Stimulated activated CD4-positive, alpha-beta T cell treated with anti-CD3 and anti-CD28 coated beads, Interleukin-15, amount 100 ng/mL, for 1 hour (primary cell): ENCODE results near the gene TEDC1.

Experiments
- DNase-seq, 2 donors: peaks; one replicate each; pipeline ENCODE4 v3.0.0-alpha.2; 2020; ENCODE audit warnings: low read depth in 1 of 2, low spot score in 1 of 2

TEDC1 gene, protein sequence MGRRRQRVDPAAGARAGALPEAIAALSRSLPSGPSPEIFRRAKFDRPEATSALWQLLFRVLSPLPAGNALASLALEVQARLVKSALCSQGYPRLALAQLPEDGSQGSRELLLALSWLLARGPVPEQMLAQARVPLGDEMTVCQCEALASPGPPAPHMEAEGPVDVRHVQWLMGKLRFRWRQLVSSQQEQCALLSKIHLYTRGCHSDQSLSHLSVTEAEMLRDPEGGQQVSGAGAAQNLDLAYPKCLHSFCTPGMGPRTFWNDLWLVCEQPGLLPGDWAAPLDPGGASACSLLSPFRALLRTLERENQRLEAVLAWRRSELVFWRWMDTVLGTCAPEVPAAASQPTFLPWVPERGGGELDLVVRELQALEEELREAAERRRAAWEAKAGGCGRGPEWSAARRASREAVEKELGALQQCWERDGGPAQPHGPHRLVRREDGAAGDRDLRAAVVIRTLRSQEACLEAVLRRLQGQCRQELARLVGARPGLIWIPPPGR

DNA sequence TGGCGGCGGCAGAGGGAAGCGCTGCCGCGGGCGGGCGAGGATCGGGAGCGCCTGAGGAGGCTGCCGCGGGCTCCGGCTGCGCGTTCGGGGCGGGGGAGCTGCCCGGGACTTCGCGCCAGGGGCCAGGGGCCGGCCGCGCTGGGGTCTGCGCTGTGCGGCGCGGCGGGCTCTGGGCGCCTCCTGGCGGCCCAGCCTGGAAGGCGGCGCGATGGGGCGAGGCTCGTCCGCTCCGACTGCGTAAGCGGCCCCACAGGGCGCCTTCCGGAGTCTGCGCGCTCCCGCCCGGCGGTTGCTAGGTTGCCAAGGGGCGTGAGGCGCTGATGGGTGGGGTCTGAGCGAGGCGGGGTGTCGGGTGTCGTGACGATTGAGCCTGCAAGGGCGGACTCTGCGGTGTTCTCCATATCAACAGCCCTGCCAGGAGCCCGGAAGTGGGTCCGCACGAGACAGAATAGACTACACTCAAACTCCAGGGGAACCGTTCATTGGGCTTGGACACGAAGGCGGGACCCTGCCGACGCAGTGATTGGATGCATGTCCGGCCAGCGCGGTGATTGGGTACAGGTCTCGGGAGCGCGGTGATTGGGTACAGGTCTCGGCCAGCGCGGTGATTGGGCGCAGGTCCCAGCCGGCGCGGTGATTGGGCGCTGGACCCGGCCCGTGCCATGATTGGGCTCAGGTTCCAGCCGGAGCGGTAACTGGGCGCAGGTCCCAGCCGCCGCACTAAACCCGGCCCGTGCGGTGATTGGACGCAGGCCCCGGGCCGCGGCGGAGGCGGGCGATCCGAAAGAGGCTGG, at the start of gene TEDC1:
Gene TEDC1 (plus strand): TSS at position 675 of the 794 bp plus-strand sequence. CDS start 130 bp downstream, outside the sequence.
- DNase-seq, result peak; percentile 96 to 99

- DNase-seq, result no peak
Measured at GRCh38 chr14:105442125-105442524, 48.9 kb upstream of the TEDC1 start.

DNA sequence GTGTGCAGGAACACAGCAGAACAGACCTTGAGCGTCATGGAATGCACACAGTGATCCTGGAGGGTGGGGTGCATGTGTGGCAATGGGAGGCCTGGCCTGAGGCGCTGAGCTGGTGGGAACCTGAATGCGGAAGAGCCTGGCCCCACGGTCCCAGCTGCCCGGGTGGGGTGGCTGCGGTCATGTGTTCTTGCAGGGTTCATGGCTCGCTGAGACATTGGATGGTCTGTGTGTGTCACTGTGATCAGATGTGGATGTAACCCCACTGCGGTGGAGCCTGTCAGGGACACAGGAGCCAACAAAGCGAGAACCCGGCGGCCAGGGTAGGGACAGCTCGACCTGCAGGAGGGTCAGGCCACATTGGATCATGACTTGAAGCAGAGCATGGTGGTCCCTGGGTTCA, 48.2 kb upstream of the TEDC1 start:
- DNase-seq, result no peak

DNA sequence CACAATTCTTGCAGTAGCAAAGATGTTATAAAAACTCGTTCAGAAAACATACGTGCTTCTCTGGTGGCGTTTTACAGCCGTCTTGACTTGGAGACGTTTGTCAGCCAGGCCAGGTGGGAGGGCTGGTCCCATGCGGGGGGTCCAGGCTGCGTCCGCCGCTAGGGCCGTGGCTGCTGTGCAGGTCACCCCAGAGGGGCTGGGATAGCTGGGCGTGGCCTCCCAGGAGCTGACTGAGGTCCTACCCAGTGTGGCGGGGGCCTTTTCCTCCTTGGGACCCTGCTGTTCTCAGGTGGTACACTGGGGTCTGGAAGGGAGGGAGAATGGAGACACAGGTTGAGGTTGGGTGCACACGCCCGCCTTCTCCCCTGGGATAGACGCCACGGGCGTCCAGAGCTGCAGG, 46.2 kb upstream of the TEDC1 start:
- DNase-seq, result no peak

GRCh38 chr14:105445290-105445689, 45.8 kb upstream of the TEDC1 start:
- no peak for DNase-seq

GRCh38 chr14:105445901-105446845, 44.9 kb upstream of the TEDC1 start:
- DNase-seq, result no peak

- no peak for DNase-seq
Measured at GRCh38 chr14:105446971-105447370, 44.1 kb upstream of the TEDC1 start.

- DNase-seq, result no peak
Measured at GRCh38 chr14:105447651-105448640, 43.1 kb upstream of the TEDC1 start.

- peak; percentile 54 for DNase-seq
Measured at GRCh38 chr14:105448706-105449111, 42.3 kb upstream of the TEDC1 start.

DNA sequence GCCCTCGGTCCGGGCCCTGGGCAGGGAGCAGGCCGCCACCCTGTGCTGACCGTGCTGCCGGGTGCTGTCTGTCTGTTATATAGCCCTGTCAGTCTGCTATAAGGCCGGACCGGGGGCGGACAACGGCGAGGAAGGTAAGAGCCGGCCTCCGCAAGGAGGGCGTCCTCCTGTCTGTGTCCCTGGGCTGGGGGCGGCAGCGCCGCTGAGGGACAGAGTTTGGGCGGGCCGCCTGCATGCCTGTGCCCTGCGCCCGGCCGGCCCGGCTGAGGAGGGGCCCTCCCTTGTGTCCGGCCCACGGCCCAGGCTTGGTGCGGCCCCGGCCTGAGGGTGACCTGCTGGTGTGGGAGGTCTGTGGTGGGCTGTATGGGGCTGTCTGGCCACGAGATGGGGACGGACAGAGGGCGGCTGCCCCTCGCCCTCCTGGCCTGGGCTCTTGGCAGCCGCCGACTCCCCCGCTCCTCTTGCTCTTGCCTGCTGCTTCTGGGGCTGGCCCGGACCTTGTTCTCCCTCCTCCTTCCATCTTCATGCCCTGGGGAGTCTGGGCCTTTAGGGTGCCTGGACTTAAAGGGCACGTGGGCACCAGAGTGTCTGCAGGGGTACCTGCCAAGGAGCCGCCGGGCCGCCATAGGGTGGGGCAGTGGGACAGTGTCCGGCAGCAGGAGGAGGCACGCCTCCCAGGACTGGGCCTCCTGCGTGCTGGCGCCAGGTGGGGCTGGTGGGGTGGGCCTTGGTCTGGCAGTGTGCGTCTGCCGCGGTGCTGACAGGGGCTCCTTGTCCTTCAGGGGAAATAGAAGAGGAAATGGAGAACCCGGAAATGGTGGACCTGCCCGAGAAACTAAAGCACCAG, 41.5 kb upstream of the TEDC1 start:
- no peak for DNase-seq

DNA sequence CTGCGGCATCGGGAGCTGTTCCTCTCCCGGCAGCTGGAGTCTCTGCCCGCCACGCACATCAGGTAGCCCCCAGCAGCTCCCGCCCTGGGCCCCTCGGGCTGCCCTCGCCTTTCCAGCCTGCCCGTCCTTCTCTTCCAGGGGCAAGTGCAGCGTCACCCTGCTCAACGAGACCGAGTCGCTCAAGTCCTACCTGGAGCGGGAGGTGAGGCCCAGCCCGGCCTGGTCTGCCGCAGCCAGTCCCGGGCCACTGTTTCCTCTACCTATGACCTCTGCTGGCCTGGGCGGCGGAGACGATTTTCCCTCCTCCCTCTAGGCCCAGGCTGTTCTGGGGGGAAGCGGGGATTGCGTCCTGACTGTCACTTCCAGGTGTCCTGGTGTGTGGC, 40.9 kb upstream of the TEDC1 start:
- no peak for DNase-seq

DNA sequence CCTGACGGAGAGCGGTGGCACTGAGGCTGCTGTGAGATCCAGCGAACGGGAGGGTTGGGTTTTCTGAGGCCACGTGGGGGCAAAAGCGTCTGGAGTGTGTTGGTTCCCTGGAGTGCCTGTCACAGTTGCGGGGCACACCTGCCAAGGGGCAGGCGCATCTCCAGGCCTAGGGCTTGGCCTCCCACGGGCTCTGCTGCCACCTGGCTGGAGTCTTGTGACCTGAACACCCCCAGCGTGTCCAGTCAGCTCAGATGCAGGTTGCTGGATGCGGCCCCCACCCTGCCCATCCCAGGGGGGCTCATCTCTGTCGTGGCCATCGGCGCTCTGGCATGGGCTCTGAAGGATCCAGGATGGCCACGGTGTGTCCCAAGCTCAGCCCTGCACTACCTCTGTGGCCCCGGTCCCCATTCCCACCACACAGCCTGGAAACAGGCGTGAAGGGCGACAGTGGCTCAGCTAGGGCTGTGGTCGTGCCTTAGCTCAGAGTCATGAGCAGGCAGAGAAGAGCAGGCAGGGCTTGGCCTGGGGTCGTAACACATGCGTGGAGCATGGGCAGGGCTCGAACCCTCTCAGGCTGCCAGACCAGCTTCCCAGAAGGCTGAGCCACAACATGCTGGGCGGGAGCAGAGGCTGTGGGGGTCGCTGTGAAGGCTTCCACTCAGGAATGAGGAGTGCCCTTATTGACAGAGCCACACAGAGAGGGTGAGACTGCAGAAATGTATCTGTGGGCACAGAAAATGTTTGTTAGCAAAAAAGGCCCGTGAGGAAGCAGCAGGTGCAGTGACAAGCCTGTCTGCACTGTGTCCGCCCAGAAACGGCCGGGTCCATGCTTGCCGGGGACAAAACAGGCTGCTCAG, 40.0 kb upstream of the TEDC1 start:
- no peak for DNase-seq

GRCh38 chr14:105452963-105453362, 38.1 kb upstream of the TEDC1 start:
- DNase-seq, result no peak

DNA sequence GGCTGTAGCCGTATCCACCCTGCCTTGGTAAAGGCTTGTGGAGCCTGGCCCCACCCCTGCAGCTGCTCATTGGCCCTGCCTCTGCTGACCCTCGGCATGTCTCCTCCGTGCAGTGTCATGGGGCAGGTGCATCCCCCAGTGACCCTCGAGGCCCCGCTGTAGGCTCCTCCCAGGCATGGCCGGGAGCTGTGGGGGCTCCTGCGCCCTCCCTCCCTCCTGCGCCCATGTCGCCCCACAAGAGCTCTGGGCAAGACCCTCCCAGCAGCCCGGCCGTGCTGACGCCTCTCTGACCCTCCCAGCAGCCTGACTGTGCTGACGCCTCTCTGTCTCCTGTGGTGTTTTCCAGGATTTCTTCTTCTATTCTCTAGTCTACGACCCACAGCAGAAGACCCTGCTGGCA, 37.2 kb upstream of the TEDC1 start:
- no peak for DNase-seq

DNA sequence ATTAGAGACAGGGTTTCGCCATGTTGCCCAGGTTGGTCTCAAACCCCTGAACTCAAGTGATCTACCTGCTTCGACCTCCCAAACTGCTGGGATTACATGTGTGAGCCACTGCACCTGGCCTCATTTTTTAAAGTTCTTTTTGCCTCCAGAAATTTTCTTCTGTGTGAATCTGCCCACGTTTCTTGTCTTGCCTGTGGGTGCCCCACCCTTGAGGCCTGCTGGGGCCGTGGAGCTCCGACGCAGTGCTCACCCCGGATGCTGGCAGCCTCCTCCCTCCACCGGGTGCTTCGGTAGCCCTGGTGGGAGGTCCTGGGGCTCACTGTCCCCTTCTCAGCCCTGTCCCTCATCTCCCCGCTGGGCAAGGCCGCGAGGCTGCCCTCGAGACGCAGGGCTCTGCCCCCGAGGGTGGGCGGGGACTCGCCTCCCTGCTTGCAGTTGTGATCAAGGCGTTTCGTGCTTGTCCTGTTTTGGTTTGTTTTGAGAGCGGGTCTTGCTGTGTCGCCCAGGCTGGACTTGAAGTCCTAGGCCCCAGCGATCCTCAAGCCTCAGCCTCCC, 35.9 kb upstream of the TEDC1 start:
- no peak for DNase-seq

DNA sequence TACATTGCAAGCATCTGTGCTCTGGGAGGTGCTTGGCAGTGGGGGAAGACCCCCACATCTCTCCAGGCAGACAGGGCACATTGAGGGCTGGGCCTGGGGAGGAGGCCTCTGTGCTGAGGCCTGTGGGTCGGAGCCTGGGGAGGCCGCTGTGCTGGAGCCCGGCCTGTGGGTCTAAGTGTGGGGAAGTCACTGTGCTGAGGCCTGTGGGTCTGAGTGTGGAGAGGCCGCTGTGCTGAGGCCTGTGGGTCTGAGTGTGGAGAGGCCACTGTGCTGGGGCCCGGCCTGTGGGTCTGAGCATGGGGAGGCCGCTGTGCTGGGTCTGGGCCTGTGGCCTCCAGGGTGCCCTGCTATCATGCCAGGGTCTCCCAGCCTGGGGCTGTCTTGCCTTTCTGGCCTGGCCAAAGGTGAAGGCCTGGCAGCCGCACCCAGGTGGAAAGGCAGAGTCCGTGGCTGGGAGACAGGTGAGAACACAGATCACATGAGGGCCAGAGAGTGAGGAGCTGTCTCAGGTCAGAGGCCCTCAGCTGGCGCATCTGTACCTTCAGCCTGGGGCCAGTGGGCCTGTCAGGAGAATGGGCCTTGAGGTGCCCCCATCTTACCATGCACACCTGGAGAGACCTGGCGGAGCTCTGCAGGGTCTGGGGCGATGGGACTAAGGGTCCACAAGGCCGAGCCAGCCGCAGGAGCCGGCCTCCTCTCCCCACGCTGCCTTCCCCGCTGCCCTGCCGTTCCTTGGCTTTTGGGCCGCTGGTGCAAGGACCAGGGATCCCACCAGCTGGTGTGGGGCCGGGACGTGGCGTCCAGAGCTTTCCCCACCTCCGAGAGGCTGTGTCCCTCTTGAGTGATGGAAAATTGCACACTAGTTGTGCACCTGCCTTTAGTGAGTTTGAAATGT, 35.0 kb upstream of the TEDC1 start:
- no peak for DNase-seq
